ENCODE results near the gene CDT1. TPM values are rescaled to one million over a fixed set of nuclear protein-coding genes. Genes with fewer than 3 reads are reported as not detected.

The CDT1 gene
- total and polyA plus RNA-seq, 3 donors from 2014 or later, result 11.9 to 19.1 (median 14.9) TPM

DNA sequence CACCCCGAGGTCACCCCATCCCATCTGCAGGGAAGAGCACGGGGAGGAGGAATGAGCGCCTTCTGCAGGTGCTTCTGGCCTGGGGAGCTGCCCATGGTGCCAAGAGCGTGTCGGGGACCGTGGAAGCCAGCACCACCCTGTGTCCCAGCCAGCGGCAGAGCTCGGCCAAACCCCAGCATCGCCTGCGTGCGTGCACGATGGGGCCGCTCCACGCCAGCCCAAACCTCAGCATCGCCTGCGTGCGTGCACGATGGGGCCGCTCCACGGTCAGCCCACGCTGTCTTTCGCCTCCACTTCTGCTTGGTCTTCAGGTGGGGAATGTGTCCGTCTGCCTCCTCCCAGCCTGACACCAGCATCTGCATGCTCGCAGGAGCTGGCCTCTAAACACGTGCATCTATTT lies 39.2 kb downstream of the CDT1 start:
- H3K36me3 ChIP-seq (ENCODE audit: low read depth, missing control alignments), result no peaks in the 10 kb centered on the region
- H3K9me3 ChIP-seq, result no peaks in the 10 kb centered on the region
- no peak overlapping the region for H3K4me3 ChIP-seq
- H3K27me3 ChIP-seq, result no peaks in the 10 kb centered on the region
- 95 to 99% methylated on average over 14 to 25 of the region's 25 CpGs for WGBS, 2 donors
- intact Hi-C loops (cut with DNase I; ENCODE audit: low total_unique reads), result no loop called here
- DNase-seq, result no peak
- no peak overlapping the region for H3K27ac ChIP-seq
- no peaks in the 10 kb centered on the region for H3K4me1 ChIP-seq
- no peak for TF ChIP-seq CTCF (IDR thresholded peaks at IDR 0.05)
- TF ChIP-seq POLR2A (IDR thresholded peaks at IDR 0.05), result no peak

DNA sequence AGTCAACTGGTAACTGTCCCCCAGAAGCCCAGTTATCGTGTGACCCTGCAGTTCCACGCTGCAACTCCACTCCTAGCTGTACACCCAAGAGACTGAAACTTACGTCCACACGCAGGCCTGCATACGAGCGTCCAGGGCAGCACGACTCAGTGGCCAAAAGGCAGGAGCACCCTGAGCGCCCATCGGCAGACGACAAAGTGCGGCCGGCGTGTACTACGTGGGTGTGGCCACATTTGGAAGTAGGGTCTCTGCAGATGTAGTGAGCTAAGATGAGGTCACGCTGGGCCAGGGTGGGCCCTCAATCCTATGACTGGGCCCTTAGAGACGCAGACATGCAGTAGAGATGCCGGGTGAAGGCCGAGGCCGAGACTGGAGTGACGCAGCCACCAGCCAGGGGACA lies 39.7 kb downstream of the CDT1 start:
- no peaks in the 10 kb centered on the region for H3K9me3 ChIP-seq
- H3K36me3 ChIP-seq (ENCODE audit: low read depth, missing control alignments), result no peaks in the 10 kb centered on the region
- 92% methylated on average over 20 of the region's 20 CpGs for WGBS, 2 donors
- DNase-seq, result no peak
- no peaks in the 10 kb centered on the region for H3K27me3 ChIP-seq
- TF ChIP-seq CTCF (IDR thresholded peaks at IDR 0.05), result no peak
- no peak for TF ChIP-seq POLR2A (IDR thresholded peaks at IDR 0.05)
- H3K4me3 ChIP-seq, result no peak overlapping the region
- H3K27ac ChIP-seq, result no peak overlapping the region
- H3K4me1 ChIP-seq, result no peaks in the 10 kb centered on the region
- intact Hi-C loops (cut with DNase I; ENCODE audit: low total_unique reads), result no loop called here

DNA sequence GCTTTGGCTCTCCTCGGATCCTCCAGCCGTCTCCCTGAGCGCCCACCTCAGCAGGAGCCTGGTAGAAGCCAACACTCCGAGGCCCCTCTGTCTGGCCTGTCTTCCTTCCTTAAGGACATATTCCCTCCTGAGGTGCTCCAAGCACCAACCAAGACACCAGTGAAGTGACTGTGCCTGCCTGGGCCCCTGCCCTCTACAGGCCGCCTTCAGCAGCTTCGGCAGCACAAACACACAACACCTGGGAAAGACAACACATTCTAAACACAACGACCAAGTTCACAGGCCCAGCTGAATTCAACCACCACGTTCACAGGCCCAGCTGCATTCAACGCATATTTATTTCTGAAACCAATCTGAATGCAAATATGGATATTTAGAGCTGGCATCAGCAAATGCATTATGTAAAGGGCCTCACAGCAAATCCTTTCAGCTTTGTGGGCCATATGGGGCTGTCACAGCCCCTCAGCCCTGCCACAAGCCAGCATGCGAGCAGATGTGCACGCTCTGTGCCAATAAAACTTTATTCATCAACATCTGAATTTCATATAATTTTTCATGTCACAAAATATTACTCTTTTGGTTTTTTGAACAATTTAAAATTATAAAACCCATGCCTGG lies 40.9 kb downstream of the CDT1 start:
- no peaks in the 10 kb centered on the region for H3K36me3 ChIP-seq (ENCODE audit: low read depth, missing control alignments)
- TF ChIP-seq CTCF (IDR thresholded peaks at IDR 0.05), result no peak
- no peak for TF ChIP-seq POLR2A (IDR thresholded peaks at IDR 0.05)

GRCh38 chr16:88846088-88846487 lies 42.5 kb downstream of the CDT1 start:
- Histone ChIP-seq H3K27ac (no peak overlapping the region), H3K9me3 (no peaks in the 10 kb centered on the region), H3K27me3 (no peaks in the 10 kb centered on the region), H3K36me3 (ENCODE audit: low read depth, missing control alignments) (no peaks in the 10 kb centered on the region), H3K4me3 (no peak overlapping the region), H3K4me1 (no peaks in the 10 kb centered on the region)
- intact Hi-C loops (cut with DNase I; ENCODE audit: low total_unique reads), result no loop called here
- no peak for DNase-seq
- 92 to 94% methylated on average over 9 of the region's 9 CpGs for WGBS, 2 donors
- TF ChIP-seq POLR2A (IDR thresholded peaks at IDR 0.05) (no peak), CTCF (IDR thresholded peaks at IDR 0.05) (no peak)

More for the DNA sequence above, 40.9 kb downstream of the CDT1 start:
- H3K9me3 ChIP-seq, result no peaks in the 10 kb centered on the region
- H3K27me3 ChIP-seq, result no peaks in the 10 kb centered on the region
- H3K4me3 ChIP-seq, result no peak overlapping the region
- intact Hi-C loops (cut with DNase I; ENCODE audit: low total_unique reads), result no loop called here
- no peaks in the 10 kb centered on the region for H3K4me1 ChIP-seq
- WGBS, 2 donors, result 73 to 78% methylated on average over 10 to 11 of the region's 11 CpGs
- no peak overlapping the region for H3K27ac ChIP-seq
- DNase-seq, result no peak

DNA sequence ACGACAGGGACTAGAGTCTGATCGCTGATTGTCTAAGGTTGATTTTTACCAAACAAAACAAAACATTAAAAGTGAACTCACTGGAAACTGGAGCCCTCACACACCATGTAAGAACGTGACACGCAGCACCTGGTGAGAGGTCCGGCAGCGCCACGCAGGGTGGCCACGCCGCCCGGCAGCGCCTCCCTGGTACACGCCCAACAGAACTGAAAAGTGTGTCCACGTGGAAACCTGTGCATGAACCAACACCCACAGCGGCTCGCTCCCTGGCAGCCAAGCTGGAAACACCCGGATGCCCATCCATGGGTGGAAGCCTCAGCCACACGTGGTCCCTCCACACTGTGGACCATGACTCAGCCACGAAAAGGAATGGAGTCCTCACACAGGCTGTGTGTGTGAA lies 44.1 kb downstream of the CDT1 start:
- Histone ChIP-seq H3K27me3 (no peaks in the 10 kb centered on the region), H3K27ac (no peak overlapping the region), H3K4me1 (no peaks in the 10 kb centered on the region), H3K9me3 (no peaks in the 10 kb centered on the region), H3K4me3 (no peak overlapping the region), H3K36me3 (ENCODE audit: low read depth, missing control alignments) (no peaks in the 10 kb centered on the region)
- TF ChIP-seq POLR2A (IDR thresholded peaks at IDR 0.05), result no peak
- 92 to 93% methylated on average over 18 of the region's 18 CpGs for WGBS, 2 donors
- intact Hi-C loops (cut with DNase I; ENCODE audit: low total_unique reads), result no loop called here
- no peak for DNase-seq

Measured in testis (tissue), 3 donors.